Small intestine (tissue), 7 donors: ENCODE data around the gene TPPP. TPM values are rescaled to one million over a fixed set of nuclear protein-coding genes. Genes with fewer than 3 reads are reported as not detected.

Experiments used
- DNase-seq, 2 donors: peaks; one replicate each; pipeline versions ENCODE4 v3.0.0 to v3.0.0-alpha.2; 2013
- FAIRE-seq: peaks from 2 replicates; lab custom pipeline; 2012; peaks lifted over from hg19 to GRCh38; lab: Jason Lieb, UNC
- H3K27ac ChIP-seq, 3 donors: one replicate each; pipeline ENCODE4 v1.5.1; 2013; ENCODE audit warnings: low read length in 2 of 3, mild to moderate bottlenecking in 2 of 3, control low read depth in 1 of 3, inconsistent platforms in 1 of 3, low read depth in 1 of 3, moderate library complexity in 1 of 3
- H3K27me3 ChIP-seq, 3 donors: one replicate each; pipeline ENCODE4 v1.6.1; 2013; ENCODE audit warnings: low read length in 3 of 3, inconsistent platforms in 1 of 3; ENCODE audit not compliant: control insufficient read depth in 3 of 3, insufficient read depth in 3 of 3
- H3K36me3 ChIP-seq, 3 donors: one replicate each; pipeline ENCODE4 v1.6.1; 2013; ENCODE audit warnings: low read length in 3 of 3, inconsistent platforms in 1 of 3, low read depth in 1 of 3, mild to moderate bottlenecking in 1 of 3, moderate library complexity in 1 of 3; ENCODE audit not compliant: control insufficient read depth in 3 of 3, insufficient read depth in 2 of 3
- H3K4me1 ChIP-seq, 3 donors: one replicate each; pipeline ENCODE4 v1.6.1; 2013; ENCODE audit warnings: low read length in 2 of 3, inconsistent platforms in 1 of 3, low read depth in 1 of 3, mild to moderate bottlenecking in 1 of 3, moderate library complexity in 1 of 3; ENCODE audit not compliant: control insufficient read depth in 3 of 3, insufficient read depth in 2 of 3
- H3K4me3 ChIP-seq, 3 donors: one replicate each; pipeline ENCODE4 v1.5.1; 2013; ENCODE audit warnings: low read length in 3 of 3, control low read depth in 1 of 3, inconsistent platforms in 1 of 3, low read depth in 1 of 3, mild to moderate bottlenecking in 1 of 3, moderate library complexity in 1 of 3
- H3K9me3 ChIP-seq, 2 donors: one replicate each; pipeline ENCODE4 v1.6.1; 2013; ENCODE audit warnings: low read depth in 1 of 2, low read length in 1 of 2; ENCODE audit not compliant: control insufficient read depth in 2 of 2, insufficient read depth in 1 of 2
- WGBS, 3 donors: extraction: QIAGEN DNeasy Blood & Tissue Kit; methylation state at CpG; one replicate each; pipeline ENCODE4 v1.1.7; 2013; 5-methylcytosine and 5-hydroxymethylcytosine counted together
- polyA plus RNA-seq, 4 donors: library from polyadenylated mRNA; stranded (reverse) in 3 of 4; unstranded in 1 of 4; fragments of 200-250 nt in 3 of 4; fragments of 120-200 nt in 1 of 4; gene quantifications; one replicate each; pipeline versions ENCODE4 v1.2.1 to v1.2.3, GENCODE V29; 2013
- donor health status: healthy with polysubstance abuse.
- donor health status: control.
- donor health status: control.
- donor health status: Bipolar disorder and iron deficiency.
- donor health status: healthy.

TPPP gene
- polyA plus RNA-seq, 4 donors, result 3.0 to 6.3 (median 5.5) TPM

DNA sequence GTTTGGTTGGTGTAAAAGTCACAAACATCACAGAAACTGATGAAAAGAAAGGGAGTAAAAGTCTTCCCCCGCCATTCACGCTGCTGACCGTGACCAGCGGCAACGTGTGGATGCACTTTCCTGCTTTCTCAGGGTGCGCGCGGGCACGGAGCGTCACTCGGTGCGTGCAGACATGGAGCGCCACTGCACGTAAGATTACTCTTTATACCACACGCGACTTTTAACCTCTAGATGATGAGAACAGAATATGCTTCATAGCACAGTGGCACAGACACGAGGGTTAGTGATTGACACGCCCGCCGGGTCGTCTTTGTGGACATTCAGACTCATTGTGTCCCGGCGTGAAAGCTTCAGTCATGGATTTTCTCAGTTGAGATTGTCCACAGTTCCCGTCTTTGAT is 65.3 kb downstream of the TPPP start:
- no peaks in the 10 kb centered on the region for H3K4me1 ChIP-seq
- no peaks in the 10 kb centered on the region for H3K27me3 ChIP-seq
- H3K27ac ChIP-seq, result no peak overlapping the region
- DNase-seq (no peak), FAIRE-seq (no peak)
- no peak overlapping the region for H3K4me3 ChIP-seq
- peaks cover 0 to 52% (median 0%) of the 10 kb centered on the region in 3 donors for H3K36me3 ChIP-seq
- 95 to 96% (median 95%) methylated on average over 24 of the region's 24 CpGs for WGBS, 3 donors
- no peaks in the 10 kb centered on the region for H3K9me3 ChIP-seq

DNA sequence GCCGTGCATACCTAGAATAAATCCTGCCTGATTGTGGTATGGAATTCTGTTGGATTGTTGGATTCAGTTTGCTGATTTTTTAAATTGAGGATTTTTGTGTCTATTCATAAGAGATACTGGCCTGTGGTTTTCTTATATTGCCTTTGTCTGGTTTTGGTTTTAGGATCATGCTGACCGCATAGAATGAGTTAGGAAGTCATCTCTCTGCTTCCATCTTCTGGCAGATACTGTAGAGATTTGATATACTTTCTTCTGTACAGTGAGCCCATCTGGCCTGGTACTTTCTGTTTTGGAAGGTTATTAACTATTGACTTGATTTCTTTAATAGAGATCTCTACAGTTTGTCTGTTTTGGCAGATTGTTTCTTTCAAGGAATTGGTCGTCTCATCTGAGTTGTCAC is 66.3 kb downstream of the TPPP start:
- DNase-seq, result no peak
- Histone ChIP-seq H3K9me3 (no peaks in the 10 kb centered on the region), H3K27me3 (no peaks in the 10 kb centered on the region), H3K4me1 (no peaks in the 10 kb centered on the region), H3K36me3 (peaks cover 0 to 59% (median 2%) of the 10 kb centered on the region in 3 donors), H3K4me3 (no peak overlapping the region), H3K27ac (no peak overlapping the region)
- FAIRE-seq, result no peak
- WGBS, 3 donors, result 82 to 85% (median 84%) methylated on average over 3 of the region's 3 CpGs

DNA sequence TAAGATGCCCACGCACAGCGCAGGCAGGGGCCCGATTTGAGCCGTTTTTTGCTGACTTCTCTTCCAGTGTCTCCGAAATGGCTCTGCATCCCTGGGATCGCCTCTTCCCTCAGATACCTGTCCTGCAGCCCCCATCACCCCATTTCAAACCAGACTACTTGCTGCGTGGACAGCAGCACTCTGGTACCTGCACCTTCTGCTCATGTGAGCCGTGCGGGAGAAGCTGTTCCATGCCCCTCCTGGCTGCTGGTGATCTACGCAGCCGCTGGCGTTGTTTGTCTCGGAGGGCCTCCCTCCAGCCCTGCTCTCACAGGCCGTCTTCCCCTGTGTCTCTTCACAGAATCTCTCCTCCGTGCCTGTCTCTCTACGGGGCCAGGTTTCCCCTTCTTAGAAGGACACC is 67.6 kb downstream of the TPPP start:
- H3K27ac ChIP-seq, result no peak overlapping the region
- no peaks in the 10 kb centered on the region for H3K9me3 ChIP-seq
- no peaks in the 10 kb centered on the region for H3K27me3 ChIP-seq
- 96 to 97% (median 97%) methylated on average over 16 of the region's 16 CpGs for WGBS, 3 donors
- FAIRE-seq (no peak), DNase-seq (no peak)
- peaks cover 0 to 73% (median 2%) of the 10 kb centered on the region in 3 donors for H3K36me3 ChIP-seq
- H3K4me3 ChIP-seq, result no peak overlapping the region
- H3K4me1 ChIP-seq, result no peaks in the 10 kb centered on the region

DNA sequence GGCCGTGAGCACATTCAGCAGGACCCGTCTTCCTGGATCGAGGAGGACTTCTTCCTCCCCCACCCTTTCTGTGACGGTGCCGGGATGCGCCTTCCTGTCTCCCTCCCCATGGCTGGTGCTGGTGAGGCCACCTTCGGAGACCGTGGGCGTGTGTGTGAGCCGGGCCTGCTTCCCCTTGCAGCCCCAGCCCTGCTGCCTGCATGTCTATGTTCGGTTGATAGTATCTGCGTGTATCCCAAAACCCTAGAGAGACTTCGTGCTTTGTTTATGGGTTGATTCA is 68.3 kb downstream of the TPPP start:
- Histone ChIP-seq H3K9me3 (no peaks in the 10 kb centered on the region), H3K4me3 (no peak overlapping the region), H3K27ac (no peak overlapping the region), H3K4me1 (no peaks in the 10 kb centered on the region), H3K27me3 (no peaks in the 10 kb centered on the region), H3K36me3 (peaks cover 0 to 79% (median 2%) of the 10 kb centered on the region in 3 donors)
- WGBS, 3 donors, result 81 to 93% (median 93%) methylated on average over 13 of the region's 13 CpGs
- no peak for FAIRE-seq
- DNase-seq, result no peak

DNA sequence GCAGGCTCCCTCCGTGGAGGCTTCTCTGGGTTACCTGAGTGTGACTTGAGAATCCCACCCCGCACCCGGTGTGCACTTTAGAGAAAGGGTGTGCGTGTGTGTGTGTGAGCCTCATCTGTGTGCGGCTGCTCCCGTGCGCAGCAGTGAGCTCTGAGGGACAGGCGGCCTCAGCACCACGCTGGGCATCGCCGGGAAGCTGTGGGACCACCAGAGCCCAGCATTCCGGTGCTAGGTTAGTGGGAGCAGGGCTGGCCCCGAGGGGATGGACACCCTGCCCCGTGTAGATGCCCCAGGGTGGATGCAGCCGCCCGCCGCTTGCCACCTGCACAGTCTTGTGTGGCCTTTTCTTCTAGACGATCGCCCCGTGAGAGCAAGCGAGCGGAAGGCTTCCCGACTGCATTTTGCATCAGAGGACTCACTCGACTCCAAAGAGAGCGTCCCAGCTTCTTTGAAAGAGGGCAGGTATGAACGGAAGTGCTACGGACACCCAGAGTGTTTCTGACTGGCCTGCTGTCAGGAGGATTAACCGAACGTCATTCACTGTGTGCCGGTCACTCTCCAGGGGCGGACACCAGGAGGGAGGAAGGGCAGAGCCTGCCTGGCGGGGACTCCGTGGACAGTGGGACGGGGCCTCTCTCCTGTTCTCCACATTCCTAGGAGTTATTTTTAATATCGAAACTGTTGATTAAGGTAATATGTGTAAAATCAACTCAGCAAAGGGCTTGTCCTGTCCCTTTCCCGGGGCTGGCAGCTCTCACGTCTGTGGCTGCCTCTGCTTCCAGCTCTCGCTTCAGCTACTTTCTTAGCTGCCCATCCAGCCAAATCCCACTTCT is 68.8 kb downstream of the TPPP start:
- Histone ChIP-seq H3K4me1 (no peaks in the 10 kb centered on the region), H3K27me3 (no peaks in the 10 kb centered on the region), H3K36me3 (peaks cover 0 to 84% (median 7%) of the 10 kb centered on the region in 3 donors), H3K27ac (no peak overlapping the region), H3K9me3 (no peaks in the 10 kb centered on the region), H3K4me3 (no peak overlapping the region)
- no peak for DNase-seq
- FAIRE-seq, result no peak
- 92 to 95% (median 95%) methylated on average over 37 to 38 of the region's 38 CpGs for WGBS, 3 donors

DNA sequence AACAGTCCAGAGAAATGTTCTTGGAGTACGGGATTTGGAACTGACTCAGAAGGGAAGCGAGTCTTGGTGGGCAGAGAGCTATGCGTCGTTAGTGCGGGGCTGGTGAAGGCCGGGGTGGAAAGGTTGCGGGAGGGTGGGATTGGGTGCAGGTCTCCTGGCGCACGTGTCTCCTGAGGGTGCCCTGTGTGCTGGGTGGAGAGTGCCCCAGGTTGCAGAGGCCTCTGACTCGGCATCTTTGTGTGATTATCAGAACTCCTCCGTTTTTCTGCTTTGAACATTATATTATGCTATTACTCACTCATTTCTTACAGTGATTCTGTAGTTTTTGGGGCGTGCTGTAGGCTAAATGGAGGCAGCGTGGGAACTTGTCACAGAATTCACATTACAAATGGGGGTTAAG is 69.6 kb downstream of the TPPP start:
- Histone ChIP-seq H3K36me3 (peaks cover 0 to 85% (median 8%) of the 10 kb centered on the region in 3 donors), H3K27me3 (no peaks in the 10 kb centered on the region), H3K4me3 (no peak overlapping the region), H3K4me1 (no peaks in the 10 kb centered on the region), H3K27ac (no peak overlapping the region), H3K9me3 (no peaks in the 10 kb centered on the region)
- DNase-seq (no peak), FAIRE-seq (no peak)
- WGBS, 3 donors, result 94 to 97% (median 95%) methylated on average over 13 of the region's 13 CpGs

DNA sequence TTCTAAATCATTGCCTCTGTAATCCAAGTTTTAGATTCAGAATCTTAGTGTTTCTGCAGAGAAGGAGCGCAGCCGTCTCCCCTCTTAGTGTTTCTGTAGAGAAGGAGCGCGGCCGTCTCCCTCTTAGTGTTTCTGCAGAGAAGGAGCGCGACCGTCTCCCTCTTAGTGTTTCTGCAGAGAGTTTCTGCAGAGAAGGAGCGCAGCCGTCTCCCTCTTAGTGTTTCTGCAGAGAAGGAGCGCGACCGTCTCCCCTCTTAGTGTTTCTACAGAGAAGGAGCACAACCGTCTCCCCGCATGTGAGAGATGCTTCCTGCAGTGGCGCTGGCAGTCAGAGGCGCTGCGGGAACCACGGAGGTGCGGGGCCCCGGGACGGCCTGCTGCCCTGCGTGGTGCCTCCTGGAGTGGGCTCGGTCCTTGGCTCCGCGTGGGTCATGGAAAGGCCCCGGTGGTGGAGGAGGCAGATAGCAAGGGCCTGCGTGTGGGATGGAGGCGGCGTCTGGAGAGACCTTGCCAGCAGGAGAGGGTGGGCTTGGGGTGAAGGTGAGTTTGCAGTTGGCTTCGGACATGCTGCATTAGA is 70.1 kb downstream of the TPPP start:
- Histone ChIP-seq H3K4me3 (no peak overlapping the region), H3K4me1 (no peaks in the 10 kb centered on the region), H3K27ac (no peak overlapping the region), H3K27me3 (no peaks in the 10 kb centered on the region), H3K36me3 (peaks cover 0 to 83% (median 8%) of the 10 kb centered on the region in 3 donors), H3K9me3 (no peaks in the 10 kb centered on the region)
- DNase-seq, result no peak
- FAIRE-seq, result no peak
- 95 to 98% (median 97%) methylated on average over 31 of the region's 31 CpGs for WGBS, 3 donors

DNA sequence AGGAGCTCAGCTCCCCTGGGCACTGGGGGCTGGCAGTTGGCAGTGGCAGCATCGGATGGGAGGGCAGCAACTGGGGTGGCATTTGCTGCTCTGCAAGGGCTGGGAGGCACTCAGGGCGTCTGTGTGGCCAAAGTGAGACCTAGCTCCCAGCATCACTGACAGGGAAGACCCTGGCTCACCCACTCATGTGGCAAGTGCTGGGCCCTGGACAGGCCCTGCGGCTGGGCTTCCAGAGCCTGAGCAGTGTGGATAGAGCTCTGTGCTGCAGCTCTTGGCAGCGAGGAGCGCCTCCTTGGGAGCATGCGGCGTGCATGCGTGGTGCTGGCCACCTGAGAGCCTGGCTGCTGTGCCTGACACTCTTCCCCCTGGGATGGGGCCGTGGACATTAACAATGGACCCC is 70.8 kb downstream of the TPPP start:
- Histone ChIP-seq H3K9me3 (no peaks in the 10 kb centered on the region), H3K4me3 (no peak overlapping the region), H3K36me3 (peaks cover 0 to 84% (median 8%) of the 10 kb centered on the region in 3 donors), H3K27ac (no peak overlapping the region), H3K27me3 (no peaks in the 10 kb centered on the region), H3K4me1 (no peaks in the 10 kb centered on the region)
- no peak for FAIRE-seq
- no peak for DNase-seq
- 95 to 97% (median 96%) methylated on average over 9 of the region's 9 CpGs for WGBS, 3 donors
